Stimulated activated CD8-positive, alpha-beta memory T cell treated with anti-CD3 and anti-CD28 coated beads, Interleukin-4, amount 100 ng/mL, for 48 hours (primary cell): ENCODE measurements around the gene ZNF567.
"Not testable (repeated sequence)": the region's sequence is repeated elsewhere in the genome, so short reads cannot be mapped to it uniquely, and the experiment has no call there.

Experiments used
- DNase-seq: peaks from one replicate; pipeline ENCODE4 v3.0.0-alpha.2; 2020

The ZNF567 gene

GRCh38 chr19:36687214-36688056 lies at the start of gene ZNF567:
Gene ZNF567, plus strand, starts transcription at chr19:36687612. Its CDS starts 7,256 bp downstream, at chr19:36694868.
- DNase-seq, result peak; percentile 99

GRCh38 chr19:36638862-36639510 lies 48.4 kb upstream of the ZNF567 start:
- no peak for DNase-seq

GRCh38 chr19:36646746-36647145 lies 40.7 kb upstream of the ZNF567 start:
- DNase-seq, result no peak

- DNase-seq, result no peak
Observed at GRCh38 chr19:36652958-36653357, 34.5 kb upstream of the ZNF567 start.

GRCh38 chr19:36665832-36666231 lies 21.6 kb upstream of the ZNF567 start:
- DNase-seq, result no peak

GRCh38 chr19:36668646-36669045 lies 18.8 kb upstream of the ZNF567 start:
- no peak for DNase-seq

- DNase-seq, result no peak
Observed at GRCh38 chr19:36672368-36672767, 15.0 kb upstream of the ZNF567 start.

- no peak for DNase-seq
Observed at GRCh38 chr19:36674201-36674600, 13.2 kb upstream of the ZNF567 start.

GRCh38 chr19:36679455-36679854 lies 8.0 kb upstream of the ZNF567 start:
- no peak for DNase-seq

GRCh38 chr19:36685835-36686234 lies 1.6 kb upstream of the ZNF567 start:
- DNase-seq, result no peak

- DNase-seq, result no peak
Observed at GRCh38 chr19:36686365-36687213, 823 bp upstream of the ZNF567 start.

- no peak for DNase-seq
Observed at GRCh38 chr19:36688058-36688457, 646 bp downstream of the ZNF567 start.

GRCh38 chr19:36707134-36707533 lies 19.7 kb downstream of the ZNF567 start:
- no peak for DNase-seq

GRCh38 chr19:36709423-36709822 lies 22.0 kb downstream of the ZNF567 start:
- no peak for DNase-seq

GRCh38 chr19:36719687-36720556 lies 32.5 kb downstream of the ZNF567 start:
- no peak for DNase-seq

GRCh38 chr19:36736166-36736565 lies 48.8 kb downstream of the ZNF567 start:
- DNase-seq, result not testable (repeated sequence)

- DNase-seq, result no peak
Observed at GRCh38 chr19:36745870-36746269, 58.5 kb downstream of the ZNF567 start.

GRCh38 chr19:36747750-36748149 lies 60.3 kb downstream of the ZNF567 start:
- DNase-seq, result no peak

GRCh38 chr19:36748431-36749275 lies 61.2 kb downstream of the ZNF567 start:
- no peak for DNase-seq

GRCh38 chr19:36749613-36750012 lies 62.2 kb downstream of the ZNF567 start:
- not testable (repeated sequence) for DNase-seq

GRCh38 chr19:36750066-36750691 lies 62.8 kb downstream of the ZNF567 start:
- DNase-seq, result no peak
